Activated naive CD8-positive, alpha-beta T cell treated with anti-CD3 and anti-CD28 coated beads, Interleukin-2, amount 10 ng/mL, durations not matched to agents 7 days and 5 days (primary cell): ENCODE measurements around the gene HMX1. TPM values are rescaled to one million over a fixed set of nuclear protein-coding genes. Genes with fewer than 3 reads are reported as not detected.

Experiments
- ATAC-seq: fragments of 150-1000 bp; cut with Tn5 transposase; one replicate; pipeline ENCODE4 v1.10.0; 2021; ENCODE audit warnings: low read depth, moderate library complexity
- POLR2A ChIA-PET: fragments of 350-600 bp; sonication (Branson Sonifier 250); formaldehyde crosslinking; loops from one replicate; lab custom pipeline; 2021; ENCODE audit warnings: antibody characterized with exemption; lab: Charles Lee
- DNase-seq: peaks from one replicate; pipeline ENCODE4 v3.0.0; 2021
- H3K27ac Mint-ChIP-seq: one replicate; pipeline ENCODE4 v1.8.0; 2022; ENCODE audit warnings: mild to moderate bottlenecking, mixed read lengths
- H3K27me3 Mint-ChIP-seq: one replicate; pipeline ENCODE4 v1.8.0; 2022; ENCODE audit warnings: mild to moderate bottlenecking, moderate library complexity, mixed read lengths
- H3K36me3 Mint-ChIP-seq: one replicate; pipeline ENCODE4 v1.8.0; 2021; ENCODE audit warnings: mild to moderate bottlenecking, mixed read lengths
- H3K4me1 Mint-ChIP-seq: one replicate; pipeline ENCODE4 v1.8.0; 2021; ENCODE audit warnings: mixed read lengths
- H3K4me3 Mint-ChIP-seq: one replicate; pipeline ENCODE4 v1.8.0; 2022; ENCODE audit warnings: mild to moderate bottlenecking, moderate library complexity, mixed read lengths
- H3K9me3 Mint-ChIP-seq: one replicate; pipeline ENCODE4 v1.8.0; 2021; ENCODE audit warnings: mixed read lengths
- total RNA-seq, 2 experiments: library from RNA; stranded (reverse); gene quantifications; one replicate each; pipeline ENCODE4 v1.2.3, GENCODE V29; 2021

HMX1 gene
- total RNA-seq, result not detected

DNA sequence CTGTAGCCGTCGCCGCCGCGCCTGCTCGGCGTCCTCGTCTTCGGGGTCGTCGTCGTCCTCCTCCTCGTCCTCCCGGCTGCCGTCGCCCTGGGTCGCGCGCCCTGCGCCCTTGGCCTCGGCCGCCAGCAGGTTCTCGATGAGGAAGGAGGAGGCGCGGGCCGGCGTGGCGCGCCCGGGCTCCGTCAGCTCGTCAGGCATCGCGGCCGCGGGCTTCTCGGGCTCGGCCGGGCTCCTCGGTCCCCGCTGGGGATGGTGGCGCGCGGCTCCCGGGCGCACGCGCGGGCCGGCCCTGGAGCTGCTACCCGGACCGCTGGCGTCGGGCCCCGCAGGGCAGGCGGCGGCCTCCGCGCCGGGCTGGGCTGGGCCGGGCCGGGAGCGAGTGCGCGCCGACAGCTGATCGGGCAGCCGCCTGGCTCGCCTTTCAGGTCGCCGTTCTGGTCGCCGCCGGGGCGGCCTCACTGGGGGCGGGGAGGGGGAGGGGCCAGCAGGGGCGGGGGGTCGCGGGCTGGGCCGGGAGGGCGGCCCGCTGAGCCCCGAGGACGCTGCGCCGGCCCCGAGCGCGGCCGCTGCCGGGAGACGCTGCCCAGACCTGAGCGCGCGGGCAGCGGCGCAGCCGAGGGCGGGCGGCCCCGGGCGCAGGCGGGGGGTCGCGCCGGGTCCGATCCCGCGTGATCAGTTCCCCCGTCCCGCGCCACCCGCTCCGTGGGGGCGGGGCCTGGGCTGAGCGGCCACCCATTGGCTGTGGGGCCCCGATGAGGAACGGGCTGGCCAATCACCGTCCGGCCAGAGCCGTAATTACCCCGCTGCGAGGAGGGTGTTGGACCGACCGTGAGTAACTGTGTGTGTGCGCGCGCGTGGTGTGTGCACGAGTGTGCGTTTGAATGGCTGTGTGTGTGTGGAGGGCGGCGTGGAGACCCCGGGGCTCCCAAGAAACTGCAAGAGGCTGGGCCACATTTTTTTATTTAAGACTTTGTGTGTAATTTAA lies at the start of gene HMX1:
Gene HMX1, minus strand, starts transcription at position 423 of the 985 bp plus-strand sequence. Its CDS starts 225 bp downstream, at position 198.
- Mint-ChIP-seq H3K27ac (peak within 1 kb of the TSS; percentile 64), H3K27me3 (peaks cover 74% of the 10 kb centered on the region), H3K9me3 (peaks cover 1% of the 10 kb centered on the region), H3K4me1 (peaks cover 4% of the 10 kb centered on the region), H3K36me3 (no peaks in the 10 kb centered on the region), H3K4me3 (peak within 1 kb of the TSS; percentile 39)
- ATAC-seq, result no peak
- DNase-seq, result no peak
- POLR2A ChIA-PET, result no interaction called here

DNA sequence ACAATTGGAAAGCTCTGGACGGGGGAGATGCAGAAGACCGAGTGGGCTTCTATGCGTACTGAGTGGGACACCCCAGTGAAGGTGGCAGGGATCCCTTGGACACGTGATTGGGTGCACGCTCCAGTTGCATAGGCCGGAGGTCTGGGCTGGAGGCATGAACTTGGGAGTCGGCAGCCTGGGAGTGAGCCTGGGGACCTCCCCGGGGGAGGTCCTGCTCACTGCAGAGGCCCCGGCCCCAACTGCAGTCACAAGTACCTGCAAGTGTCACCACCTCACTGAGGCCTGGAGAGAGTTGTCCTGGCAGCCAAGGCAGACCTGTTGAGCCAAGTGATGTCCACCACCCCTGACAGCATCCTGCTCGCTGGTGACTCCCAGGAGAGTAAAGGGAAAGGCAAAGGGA lies 49.3 kb upstream of the HMX1 start:
- DNase-seq (no peak), ATAC-seq (no peak)
- H3K4me1 Mint-ChIP-seq, result no peaks in the 10 kb centered on the region
- H3K27me3 Mint-ChIP-seq, result peaks cover 4% of the 10 kb centered on the region
- H3K4me3 Mint-ChIP-seq, result no peak overlapping the region
- H3K27ac Mint-ChIP-seq, result no peak overlapping the region
- H3K9me3 Mint-ChIP-seq, result no peaks in the 10 kb centered on the region
- POLR2A ChIA-PET, result no interaction called here
- no peaks in the 10 kb centered on the region for H3K36me3 Mint-ChIP-seq

DNA sequence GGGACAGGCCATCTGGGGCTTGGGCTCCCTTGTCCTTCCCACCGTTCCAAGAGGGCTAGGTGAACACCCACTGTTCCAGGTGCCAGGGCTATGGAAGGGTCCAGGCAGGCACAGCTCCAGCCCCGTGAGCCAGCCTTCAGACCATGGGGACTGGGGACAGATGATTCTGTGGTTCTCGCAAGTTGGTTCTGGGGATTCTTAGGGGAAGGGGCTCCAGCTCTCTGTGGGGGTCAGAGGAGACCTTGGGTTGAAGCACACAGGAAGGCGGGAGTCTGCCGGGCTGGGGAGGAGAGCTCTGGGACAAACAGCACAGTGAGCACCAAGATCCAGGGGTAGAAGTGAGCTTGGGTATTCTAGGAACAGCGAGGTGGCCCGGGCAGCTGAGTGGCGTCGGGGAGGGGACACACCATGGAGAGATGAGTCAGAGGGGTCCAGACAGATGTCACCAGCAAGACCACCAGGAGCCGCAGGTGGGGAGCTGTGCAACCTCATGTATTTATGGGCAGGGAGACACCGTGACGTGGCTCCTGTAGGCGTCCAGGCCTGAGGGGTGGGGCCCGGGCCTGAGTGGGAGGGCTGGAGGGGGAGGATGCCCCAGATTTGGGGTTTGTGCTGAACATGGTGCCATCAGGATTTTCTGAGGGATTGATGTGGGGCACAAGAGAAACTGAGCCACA lies 48.8 kb upstream of the HMX1 start:
- Mint-ChIP-seq H3K4me1 (no peaks in the 10 kb centered on the region), H3K27me3 (peaks cover 4% of the 10 kb centered on the region), H3K4me3 (no peak overlapping the region), H3K36me3 (no peaks in the 10 kb centered on the region), H3K9me3 (no peaks in the 10 kb centered on the region), H3K27ac (no peak overlapping the region)
- POLR2A ChIA-PET, result no interaction called here
- no peak for ATAC-seq
- no peak for DNase-seq

- H3K36me3 Mint-ChIP-seq, result no peaks in the 10 kb centered on the region
- H3K4me1 Mint-ChIP-seq, result no peaks in the 10 kb centered on the region
- H3K9me3 Mint-ChIP-seq, result no peaks in the 10 kb centered on the region
- DNase-seq, result no peak
- peaks cover 4% of the 10 kb centered on the region for H3K27me3 Mint-ChIP-seq
- POLR2A ChIA-PET, result no interaction called here
- ATAC-seq, result no peak
- no peak overlapping the region for H3K4me3 Mint-ChIP-seq
- no peak overlapping the region for H3K27ac Mint-ChIP-seq
Measured at GRCh38 chr4:8919651-8920288, 48.1 kb upstream of the HMX1 start.

DNA sequence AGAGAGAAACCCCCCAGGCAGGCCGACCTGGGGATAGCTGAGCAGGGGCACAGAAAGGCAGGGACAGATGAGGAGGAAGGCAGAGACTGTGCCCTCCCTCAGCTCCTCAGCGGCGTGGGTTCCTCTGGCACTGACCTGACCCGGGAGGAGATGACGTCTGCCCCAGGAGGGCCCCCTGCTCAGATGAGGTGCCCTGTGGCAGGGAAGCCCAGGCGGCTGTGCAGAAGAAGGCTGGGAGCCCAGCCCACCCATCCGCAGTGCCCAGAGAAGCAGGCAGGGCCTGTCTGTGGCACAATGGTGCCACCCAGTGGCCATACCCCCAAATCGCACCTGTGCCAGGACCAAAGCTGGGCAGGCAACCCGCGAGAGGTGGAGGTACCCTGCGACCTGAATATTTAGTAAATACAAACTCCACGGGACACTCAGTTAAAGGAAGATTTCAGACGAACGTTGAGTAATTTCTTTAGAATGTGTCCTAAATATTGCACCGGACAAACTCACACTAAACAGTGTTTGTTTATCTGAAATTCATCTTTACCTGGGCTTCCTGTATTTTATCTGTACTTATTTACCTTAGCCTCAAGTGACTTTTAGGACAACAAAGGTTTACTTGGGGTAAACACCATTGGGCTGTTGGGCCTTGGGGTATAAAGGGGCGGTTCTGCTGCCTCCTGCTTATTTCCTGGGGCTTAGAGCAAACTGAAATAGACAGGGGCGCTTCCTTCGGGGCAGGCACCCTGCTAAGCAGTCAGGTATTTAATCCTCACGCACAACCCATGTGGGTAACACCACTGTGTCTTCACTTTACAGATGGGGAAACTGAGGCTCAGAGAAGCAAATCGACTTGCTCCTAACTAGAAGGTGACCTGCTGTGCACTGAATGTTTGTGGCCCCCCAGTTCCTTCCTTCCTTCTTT lies 46.5 kb upstream of the HMX1 start:
- Mint-ChIP-seq H3K36me3 (no peaks in the 10 kb centered on the region), H3K4me1 (no peaks in the 10 kb centered on the region), H3K4me3 (no peak overlapping the region), H3K27ac (no peak overlapping the region), H3K9me3 (no peaks in the 10 kb centered on the region), H3K27me3 (peaks cover under 1% of the 10 kb centered on the region)
- POLR2A ChIA-PET, result no interaction called here
- DNase-seq (peak; percentile 82), ATAC-seq (peak; percentile 80)

DNA sequence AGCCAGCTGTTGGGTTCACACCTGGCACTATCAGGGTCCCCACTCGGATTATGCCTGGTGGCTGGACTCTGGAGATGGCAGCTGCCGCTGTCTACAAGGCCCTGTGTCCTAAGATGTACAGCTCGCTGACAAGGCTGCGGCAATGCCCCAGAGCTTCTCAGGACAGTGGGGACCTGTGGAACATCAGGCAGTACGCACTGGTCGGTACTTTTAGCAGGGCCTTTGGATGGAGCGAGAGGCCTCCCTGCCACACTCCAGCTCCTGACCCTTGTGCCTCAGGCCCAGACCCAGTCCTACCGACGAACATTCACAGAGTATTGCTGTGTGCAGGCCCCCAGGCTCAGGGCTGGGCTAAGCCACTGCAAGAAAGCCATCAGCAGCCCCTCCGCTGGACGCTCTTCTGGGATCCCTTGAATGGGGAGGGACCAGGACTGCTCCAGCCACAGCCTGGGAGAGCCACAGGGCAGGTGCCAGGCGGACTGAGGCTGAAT lies 45.7 kb upstream of the HMX1 start:
- Mint-ChIP-seq H3K4me1 (no peaks in the 10 kb centered on the region), H3K36me3 (no peaks in the 10 kb centered on the region), H3K27me3 (no peaks in the 10 kb centered on the region), H3K4me3 (no peak overlapping the region), H3K27ac (no peak overlapping the region), H3K9me3 (no peaks in the 10 kb centered on the region)
- ATAC-seq (no peak), DNase-seq (no peak)
- POLR2A ChIA-PET, result no interaction called here

- Mint-ChIP-seq H3K36me3 (no peaks in the 10 kb centered on the region), H3K4me3 (no peak overlapping the region), H3K4me1 (no peaks in the 10 kb centered on the region), H3K27me3 (no peaks in the 10 kb centered on the region), H3K27ac (no peak overlapping the region), H3K9me3 (no peaks in the 10 kb centered on the region)
- POLR2A ChIA-PET, result no interaction called here
- no peak for ATAC-seq
- no peak for DNase-seq
Measured at GRCh38 chr4:8916906-8917305, 45.3 kb upstream of the HMX1 start.

- ATAC-seq (no peak), DNase-seq (no peak)
- Mint-ChIP-seq H3K27me3 (no peaks in the 10 kb centered on the region), H3K4me1 (no peaks in the 10 kb centered on the region), H3K36me3 (no peaks in the 10 kb centered on the region), H3K9me3 (no peaks in the 10 kb centered on the region), H3K4me3 (no peak overlapping the region), H3K27ac (no peak overlapping the region)
- POLR2A ChIA-PET, result no interaction called here
Measured at GRCh38 chr4:8916351-8916885, 44.8 kb upstream of the HMX1 start.

- Mint-ChIP-seq H3K27me3 (no peaks in the 10 kb centered on the region), H3K4me3 (no peak overlapping the region), H3K27ac (no peak overlapping the region), H3K9me3 (no peaks in the 10 kb centered on the region), H3K36me3 (no peaks in the 10 kb centered on the region), H3K4me1 (no peaks in the 10 kb centered on the region)
- no peak for ATAC-seq
- peak; percentile 16 for DNase-seq
- POLR2A ChIA-PET, result no interaction called here
Measured at GRCh38 chr4:8915201-8916200, 43.9 kb upstream of the HMX1 start.

- H3K4me3 Mint-ChIP-seq, result no peak overlapping the region
- ATAC-seq, result no peak
- no peaks in the 10 kb centered on the region for H3K9me3 Mint-ChIP-seq
- DNase-seq, result no peak
- no peaks in the 10 kb centered on the region for H3K4me1 Mint-ChIP-seq
- POLR2A ChIA-PET, result no interaction called here
- no peak overlapping the region for H3K27ac Mint-ChIP-seq
- no peaks in the 10 kb centered on the region for H3K36me3 Mint-ChIP-seq
- H3K27me3 Mint-ChIP-seq, result no peaks in the 10 kb centered on the region
Measured at GRCh38 chr4:8914461-8915171, 43.0 kb upstream of the HMX1 start.

GRCh38 chr4:8913858-8914460 lies 42.3 kb upstream of the HMX1 start:
- DNase-seq, result no peak
- POLR2A ChIA-PET, result no interaction called here
- H3K36me3 Mint-ChIP-seq, result no peaks in the 10 kb centered on the region
- H3K4me1 Mint-ChIP-seq, result no peaks in the 10 kb centered on the region
- no peak overlapping the region for H3K27ac Mint-ChIP-seq
- no peak for ATAC-seq
- no peak overlapping the region for H3K4me3 Mint-ChIP-seq
- no peaks in the 10 kb centered on the region for H3K9me3 Mint-ChIP-seq
- no peaks in the 10 kb centered on the region for H3K27me3 Mint-ChIP-seq
